ENCODE results near the gene RALGAPA1. TPM values are rescaled to one million over a fixed set of nuclear protein-coding genes. Genes with fewer than 3 reads are reported as not detected.

The RALGAPA1 gene
- total RNA-seq, 2 donors from 2014 or later: 65.5 to 66.6 TPM

- no peak for TF ChIP-seq POLR2A (IDR thresholded peaks at IDR 0.05)
- no peak for TF ChIP-seq POLR2AphosphoS5 (IDR thresholded peaks at IDR 0.05)
- no peak for TF ChIP-seq CTCF (IDR thresholded peaks at IDR 0.05)
- Histone ChIP-seq H3K27ac (no peak overlapping the region), H3K4me3 (no peak overlapping the region), H3K27me3 (replicated peaks; ENCODE audit: insufficient read depth) (no peaks in the 10 kb centered on the region), H3K36me3 (no peaks in the 10 kb centered on the region), H3K4me1 (replicated peaks) (no peaks in the 10 kb centered on the region), H3K9me3 (no peaks in the 10 kb centered on the region)
- no peak for DNase-seq (ENCODE audit: low spot score)
- intact Hi-C loops (cut with DNase I): no loop called here
These were observed 302.2 kb downstream of the RALGAPA1 start for GRCh38 chr14:35506927-35507326.

DNA sequence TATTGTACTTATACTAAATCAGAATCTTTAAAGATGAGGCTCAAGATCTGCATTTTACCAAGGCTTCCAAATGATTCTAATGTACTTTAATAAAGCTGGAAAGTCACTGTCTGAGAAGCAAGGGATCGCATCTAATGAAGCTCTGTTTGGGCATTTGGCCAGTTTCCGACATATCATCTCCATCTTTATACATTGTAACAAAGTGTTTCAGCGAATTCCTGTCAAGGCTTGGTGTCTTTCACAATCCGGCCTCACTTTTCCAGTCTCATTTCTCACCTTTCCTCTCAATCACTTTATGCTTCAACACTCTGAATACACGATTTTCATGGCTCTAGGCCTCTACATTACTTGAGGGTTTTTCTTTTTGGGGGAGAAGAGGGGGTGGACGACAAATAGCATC is 302.6 kb downstream of the RALGAPA1 start:
- intact Hi-C loops (cut with DNase I): no loop called here
- no peak overlapping the region for H3K27ac ChIP-seq
- H3K36me3 ChIP-seq: no peaks in the 10 kb centered on the region
- no peaks in the 10 kb centered on the region for H3K4me1 ChIP-seq (replicated peaks)
- no peak overlapping the region for H3K4me3 ChIP-seq
- no peaks in the 10 kb centered on the region for H3K27me3 ChIP-seq (replicated peaks; ENCODE audit: insufficient read depth)
- TF ChIP-seq CTCF (IDR thresholded peaks at IDR 0.05) (no peak), POLR2AphosphoS5 (IDR thresholded peaks at IDR 0.05) (no peak), POLR2A (IDR thresholded peaks at IDR 0.05) (no peak)
- H3K9me3 ChIP-seq: no peaks in the 10 kb centered on the region
- DNase-seq (ENCODE audit: low spot score): no peak
- 45% methylated on average over 6 of the region's 6 CpGs for WGBS

- Histone ChIP-seq H3K36me3 (no peaks in the 10 kb centered on the region), H3K27ac (no peak overlapping the region), H3K4me1 (replicated peaks) (no peaks in the 10 kb centered on the region), H3K4me3 (no peak overlapping the region), H3K9me3 (no peaks in the 10 kb centered on the region), H3K27me3 (replicated peaks; ENCODE audit: insufficient read depth) (no peaks in the 10 kb centered on the region)
- TF ChIP-seq POLR2A (IDR thresholded peaks at IDR 0.05): no peak
- no peak for TF ChIP-seq CTCF (IDR thresholded peaks at IDR 0.05)
- TF ChIP-seq POLR2AphosphoS5 (IDR thresholded peaks at IDR 0.05): no peak
- no peak for DNase-seq (ENCODE audit: low spot score)
- intact Hi-C loops (cut with DNase I): no loop called here
- 32% methylated on average over 1 of the region's 1 CpG for WGBS
These were observed 304.8 kb downstream of the RALGAPA1 start for GRCh38 chr14:35504260-35504659.

DNA sequence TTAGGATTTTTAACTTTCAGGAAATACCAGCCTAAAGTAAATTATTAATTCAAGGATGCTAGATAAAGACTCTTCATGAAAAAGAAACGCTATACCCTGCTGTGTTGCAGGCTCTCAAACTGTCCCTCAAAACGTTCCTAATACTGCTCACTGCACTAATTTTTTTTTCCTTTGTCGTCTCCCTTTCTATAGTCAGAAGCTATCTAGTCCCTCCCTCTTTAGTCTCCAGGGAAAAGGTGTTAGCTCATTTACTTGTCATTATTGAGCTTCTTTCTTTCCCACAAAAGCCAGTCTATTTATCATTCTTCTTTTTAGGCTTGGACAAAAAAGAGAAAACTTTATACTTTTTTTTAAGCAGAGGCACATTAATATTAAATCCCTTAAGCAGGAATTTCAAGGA is 305.4 kb downstream of the RALGAPA1 start:
- Histone ChIP-seq H3K9me3 (no peaks in the 10 kb centered on the region), H3K27me3 (replicated peaks; ENCODE audit: insufficient read depth) (no peaks in the 10 kb centered on the region), H3K4me3 (no peak overlapping the region), H3K36me3 (no peaks in the 10 kb centered on the region), H3K4me1 (replicated peaks) (no peaks in the 10 kb centered on the region), H3K27ac (no peak overlapping the region)
- DNase-seq (ENCODE audit: low spot score): no peak
- intact Hi-C loops (cut with DNase I): no loop called here
- no peak for TF ChIP-seq CTCF (IDR thresholded peaks at IDR 0.05)
- no peak for TF ChIP-seq POLR2AphosphoS5 (IDR thresholded peaks at IDR 0.05)
- no peak for TF ChIP-seq POLR2A (IDR thresholded peaks at IDR 0.05)
- 15% methylated on average over 3 of the region's 3 CpGs for WGBS

GRCh38 chr14:35499180-35499579 is 309.9 kb downstream of the RALGAPA1 start:
- Histone ChIP-seq H3K9me3 (no peaks in the 10 kb centered on the region), H3K4me1 (replicated peaks) (no peaks in the 10 kb centered on the region), H3K36me3 (no peaks in the 10 kb centered on the region), H3K27me3 (replicated peaks; ENCODE audit: insufficient read depth) (no peaks in the 10 kb centered on the region), H3K4me3 (no peak overlapping the region), H3K27ac (no peak overlapping the region)
- intact Hi-C loops (cut with DNase I): no loop called here
- WGBS: 85% methylated on average over 2 of the region's 2 CpGs
- no peak for DNase-seq (ENCODE audit: low spot score)
- TF ChIP-seq POLR2A (IDR thresholded peaks at IDR 0.05) (no peak), POLR2AphosphoS5 (IDR thresholded peaks at IDR 0.05) (no peak), CTCF (IDR thresholded peaks at IDR 0.05) (no peak)

All from prostate gland (tissue), 2 donors.